ENCODE results near the gene CNTNAP2.

Gene CNTNAP2

GRCh38 chr7:146116521-146117222 lies at the start of gene CNTNAP2:
Gene CNTNAP2 (plus strand): TSS chr7:146116801. CDS start chr7:146116877, 76 bp downstream.
- peak; percentile 58 to 94 (median 92) for DNase-seq

GRCh38 chr7:146067880-146068279 lies 48.7 kb upstream of the CNTNAP2 start:
- DNase-seq = peak in 1 of 3 experiments; percentile 85

- no peak for DNase-seq
Measured at GRCh38 chr7:146074195-146074765, 42.3 kb upstream of the CNTNAP2 start.

GRCh38 chr7:146076344-146076743 lies 40.3 kb upstream of the CNTNAP2 start:
- DNase-seq = no peak

GRCh38 chr7:146084086-146084485 lies 32.5 kb upstream of the CNTNAP2 start:
- no peak for DNase-seq

- peak; percentile 68 to 84 (median 75) for DNase-seq
Measured at GRCh38 chr7:146090023-146090645, 26.5 kb upstream of the CNTNAP2 start.

- no peak for DNase-seq
Measured at GRCh38 chr7:146094356-146094755, 22.2 kb upstream of the CNTNAP2 start.

GRCh38 chr7:146096994-146097393 lies 19.6 kb upstream of the CNTNAP2 start:
- DNase-seq = peak in 1 of 3 experiments; percentile 50

- no peak for DNase-seq
Measured at GRCh38 chr7:146106319-146106718, 10.3 kb upstream of the CNTNAP2 start.

- no peak for DNase-seq
Measured at GRCh38 chr7:146112755-146113154, 3.8 kb upstream of the CNTNAP2 start.

GRCh38 chr7:146115548-146115850 lies 1.1 kb upstream of the CNTNAP2 start:
- peak in 1 of 3 experiments; percentile 87 for DNase-seq

- peak; percentile 57 to 94 (median 90) for DNase-seq
Measured at GRCh38 chr7:146115851-146116520, 615 bp upstream of the CNTNAP2 start.

GRCh38 chr7:146117576-146117975 lies 975 bp downstream of the CNTNAP2 start:
- DNase-seq = no peak

GRCh38 chr7:146119002-146119401 lies 2.4 kb downstream of the CNTNAP2 start:
- DNase-seq = no peak

GRCh38 chr7:146123715-146124114 lies 7.1 kb downstream of the CNTNAP2 start:
- DNase-seq = no peak

GRCh38 chr7:146126767-146127509 lies 10.3 kb downstream of the CNTNAP2 start:
- no peak for DNase-seq

- peak; percentile 23 to 77 (median 28) for DNase-seq
Measured at GRCh38 chr7:146129296-146129695, 12.7 kb downstream of the CNTNAP2 start.

GRCh38 chr7:146129997-146130396 lies 13.4 kb downstream of the CNTNAP2 start:
- DNase-seq = no peak

- DNase-seq = no peak
Measured at GRCh38 chr7:146131701-146132100, 15.1 kb downstream of the CNTNAP2 start.

GRCh38 chr7:146136357-146136875 lies 19.8 kb downstream of the CNTNAP2 start:
- no peak for DNase-seq

GRCh38 chr7:146138926-146139325 lies 22.3 kb downstream of the CNTNAP2 start:
- DNase-seq = no peak

- peak in 2 of 3 experiments; percentile 34 to 84 for DNase-seq
Measured at GRCh38 chr7:146146831-146147486, 30.4 kb downstream of the CNTNAP2 start.
